ENCODE measurements around the gene TMEM231.

DNA sequence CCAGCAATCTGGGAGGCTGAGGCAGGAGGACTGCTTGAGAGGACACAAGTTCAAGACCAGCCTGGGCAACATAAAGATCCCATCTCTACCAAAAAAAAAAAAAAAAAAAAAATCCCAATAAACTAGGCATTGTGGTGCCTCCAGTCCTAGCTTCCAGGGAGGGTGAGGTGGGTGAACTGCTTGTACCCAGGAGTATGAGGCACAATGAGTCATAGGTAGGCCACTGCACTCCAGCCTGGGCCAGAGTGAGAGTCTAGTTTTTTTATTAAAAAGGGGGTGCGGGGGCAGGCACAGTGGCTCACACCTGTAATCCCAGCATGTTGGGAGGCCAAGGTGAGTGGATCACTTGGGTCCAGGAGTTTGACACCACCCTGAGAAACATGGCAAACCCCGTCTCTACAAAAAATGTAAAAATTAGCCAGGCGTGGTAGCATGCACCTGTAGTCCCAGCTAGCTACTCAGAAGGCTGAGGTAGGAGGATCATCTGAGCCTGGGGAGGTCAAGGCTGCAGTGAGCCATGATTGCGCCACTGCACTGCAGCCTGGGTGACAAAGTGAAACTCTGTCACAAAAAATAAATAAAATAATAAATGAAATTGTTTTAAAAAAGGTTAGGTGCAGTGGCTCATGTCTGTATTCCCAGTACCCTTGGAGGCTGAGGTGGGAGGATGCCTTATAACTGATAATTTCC is 53.0 kb downstream of the TMEM231 start:
- no peak for TF ChIP-seq TARDBP (IDR thresholded peaks at IDR 0.05)
- no peak for TF ChIP-seq BHLHE40 (IDR thresholded peaks at IDR 0.05; ENCODE audit: borderline replicate concordance)
- TF ChIP-seq, protein P1, sequence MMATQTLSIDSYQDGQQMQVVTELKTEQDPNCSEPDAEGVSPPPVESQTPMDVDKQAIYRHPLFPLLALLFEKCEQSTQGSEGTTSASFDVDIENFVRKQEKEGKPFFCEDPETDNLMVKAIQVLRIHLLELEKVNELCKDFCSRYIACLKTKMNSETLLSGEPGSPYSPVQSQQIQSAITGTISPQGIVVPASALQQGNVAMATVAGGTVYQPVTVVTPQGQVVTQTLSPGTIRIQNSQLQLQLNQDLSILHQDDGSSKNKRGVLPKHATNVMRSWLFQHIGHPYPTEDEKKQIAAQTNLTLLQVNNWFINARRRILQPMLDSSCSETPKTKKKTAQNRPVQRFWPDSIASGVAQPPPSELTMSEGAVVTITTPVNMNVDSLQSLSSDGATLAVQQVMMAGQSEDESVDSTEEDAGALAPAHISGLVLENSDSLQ (IDR thresholded peaks at IDR 0.05) = no peak
- TF ChIP-seq ZNF384 (IDR thresholded peaks at IDR 0.05) = no peak
- no peak for TF ChIP-seq FOXK2 (IDR thresholded peaks at IDR 0.05)
- no peak for TF ChIP-seq SP1 (IDR thresholded peaks at IDR 0.05)
- TF ChIP-seq NFRKB (IDR thresholded peaks at IDR 0.05) = no peak
- TF ChIP-seq FOXM1 (IDR thresholded peaks at IDR 0.05; ENCODE audit: borderline replicate concordance) = no peak
